Measurements from ENCODE around the gene CHRM4. TPM values are rescaled to one million over a fixed set of nuclear protein-coding genes. Genes with fewer than 3 reads are reported as not detected.
"Not testable (repeated sequence)": the region's sequence is repeated elsewhere in the genome, so short reads cannot be mapped to it uniquely, and the experiment has no call there.

The CHRM4 gene
- total RNA-seq, 1 donor, result 1.6 TPM

- no peak for DNase-seq (ENCODE audit: low read depth in 2 of 3, low spot score in 2 of 3)
Observed at GRCh38 chr11:46383404-46383758, 8.2 kb downstream of the CHRM4 start.

- no peak for DNase-seq (ENCODE audit: low read depth in 2 of 3, low spot score in 2 of 3)
Observed at GRCh38 chr11:46382646-46383403, 8.8 kb downstream of the CHRM4 start.

- no peak for DNase-seq (ENCODE audit: low read depth in 2 of 3, low spot score in 2 of 3)
Observed at GRCh38 chr11:46381819-46382645, 9.5 kb downstream of the CHRM4 start.

- DNase-seq (ENCODE audit: low read depth in 2 of 3, low spot score in 2 of 3), result no peak
Observed at GRCh38 chr11:46381048-46381818, 10.3 kb downstream of the CHRM4 start, which contains the start of gene MDK. Gene MDK (plus strand): TSS chr11:46381669. CDS start chr11:46382058, 389 bp downstream.

- DNase-seq (ENCODE audit: low read depth in 2 of 3, low spot score in 2 of 3), result peak in 2 of 3 donors; percentile 84 to 86
Observed at GRCh38 chr11:46380340-46381047, 11.1 kb downstream of the CHRM4 start.

GRCh38 chr11:46379482-46380293 lies 11.9 kb downstream of the CHRM4 start:
- not testable (repeated sequence) for DNase-seq (ENCODE audit: low read depth in 2 of 3, low spot score in 2 of 3)

GRCh38 chr11:46378811-46379481 lies 12.6 kb downstream of the CHRM4 start:
- no peak for DNase-seq (ENCODE audit: low read depth in 2 of 3, low spot score in 2 of 3)

- DNase-seq (ENCODE audit: low read depth in 2 of 3, low spot score in 2 of 3), result no peak
Observed at GRCh38 chr11:46378296-46378695, 13.3 kb downstream of the CHRM4 start.

GRCh38 chr11:46377831-46378230 lies 13.7 kb downstream of the CHRM4 start:
- no peak for DNase-seq (ENCODE audit: low read depth in 2 of 3, low spot score in 2 of 3)

GRCh38 chr11:46377290-46377689 lies 14.3 kb downstream of the CHRM4 start:
- no peak for DNase-seq (ENCODE audit: low read depth in 2 of 3, low spot score in 2 of 3)

- DNase-seq (ENCODE audit: low read depth in 2 of 3, low spot score in 2 of 3), result no peak
Observed at GRCh38 chr11:46376258-46377050, 15.1 kb downstream of the CHRM4 start.

GRCh38 chr11:46375392-46376101 lies 16.0 kb downstream of the CHRM4 start:
- DNase-seq (ENCODE audit: low read depth in 2 of 3, low spot score in 2 of 3), result no peak

- DNase-seq (ENCODE audit: low read depth in 2 of 3, low spot score in 2 of 3), result no peak
Observed at GRCh38 chr11:46374815-46375214, 16.8 kb downstream of the CHRM4 start.

- DNase-seq (ENCODE audit: low read depth in 2 of 3, low spot score in 2 of 3), result no peak
Observed at GRCh38 chr11:46373787-46374740, 17.5 kb downstream of the CHRM4 start.

- not testable (repeated sequence) for DNase-seq (ENCODE audit: low read depth in 2 of 3, low spot score in 2 of 3)
Observed at GRCh38 chr11:46372501-46372900, 19.1 kb downstream of the CHRM4 start.

GRCh38 chr11:46372086-46372485 lies 19.5 kb downstream of the CHRM4 start:
- no peak for DNase-seq (ENCODE audit: low read depth in 2 of 3, low spot score in 2 of 3)
